Stomach smooth muscle (tissue), 2 donors: Measurements from ENCODE around the gene RABAC1.

Experiments
- H3K27ac ChIP-seq: one replicate; pipeline ENCODE4 v1.7.0; 2013; ENCODE audit warnings: mild to moderate bottlenecking, low read length, inconsistent platforms
- H3K27me3 ChIP-seq, 2 donors: one replicate each; pipeline ENCODE4 v1.7.0; 2013; ENCODE audit warnings: low read length in 2 of 2; ENCODE audit not compliant: insufficient read depth in 2 of 2, control insufficient read depth in 1 of 2
- H3K36me3 ChIP-seq, 2 donors: one replicate each; pipeline ENCODE4 v1.7.0; 2013; ENCODE audit warnings: low read length in 2 of 2; ENCODE audit not compliant: control insufficient read depth in 2 of 2, insufficient read depth in 2 of 2
- H3K4me1 ChIP-seq: one replicate; pipeline ENCODE4 v1.7.0; 2013; ENCODE audit warnings: low read length; ENCODE audit not compliant: control insufficient read depth, insufficient read depth
- H3K4me3 ChIP-seq, 2 donors: one replicate each; pipeline ENCODE4 v1.7.0; 2013; ENCODE audit warnings: low read length in 2 of 2
- H3K9ac ChIP-seq, 2 donors: one replicate each; pipeline ENCODE4 v1.7.0; 2013; ENCODE audit warnings: low read length in 2 of 2, mild to moderate bottlenecking in 1 of 2
- H3K9me3 ChIP-seq, 2 donors: one replicate each; pipeline ENCODE4 v1.7.0; 2013; ENCODE audit warnings: low read length in 2 of 2; ENCODE audit not compliant: control insufficient read depth in 2 of 2
- donor health status: healthy.
- donor health status: Pancreatic carcinoma.

The RABAC1 gene

DNA sequence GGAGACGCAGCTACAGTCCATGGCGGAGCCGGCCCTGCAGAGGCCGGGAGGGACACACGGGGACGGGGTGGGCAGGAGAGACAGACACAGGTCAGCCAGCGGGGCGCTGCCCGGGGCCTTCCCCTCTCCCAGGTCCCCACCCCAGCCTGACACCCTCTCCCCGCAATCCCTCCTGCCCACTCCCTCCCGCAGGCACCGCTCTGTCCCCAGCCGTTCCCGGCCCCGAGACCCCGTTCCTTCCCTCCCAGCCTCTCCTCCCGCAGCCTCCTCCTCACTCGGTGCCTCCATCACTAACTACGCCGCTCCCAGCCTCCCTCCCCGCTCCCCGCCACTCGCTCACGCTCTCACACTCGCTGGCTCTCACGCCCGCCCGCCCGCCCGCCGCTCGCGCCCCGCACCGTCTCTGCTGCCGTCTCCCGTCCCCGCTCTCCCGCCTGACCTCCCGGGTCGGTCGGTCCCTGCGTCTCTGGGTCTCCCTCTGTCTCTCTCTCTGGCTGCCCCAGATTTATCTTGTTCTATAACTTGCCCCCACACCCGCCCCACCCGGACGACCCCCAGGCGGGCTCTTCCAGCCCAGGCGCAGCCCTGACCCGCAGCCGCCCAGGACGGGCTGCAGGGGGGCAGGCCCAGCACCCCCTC, 46.1 kb downstream of the RABAC1 start:
- Histone ChIP-seq H3K9me3 (no peaks in the 10 kb centered on the region), H3K27me3 (peaks cover 58% of the 10 kb centered on the region in 2 donors), H3K36me3 (no peaks in the 10 kb centered on the region), H3K4me1 (peaks cover 5% of the 10 kb centered on the region), H3K27ac (no peak overlapping the region), H3K4me3 (no peak overlapping the region), H3K9ac (no peak overlapping the region)

DNA sequence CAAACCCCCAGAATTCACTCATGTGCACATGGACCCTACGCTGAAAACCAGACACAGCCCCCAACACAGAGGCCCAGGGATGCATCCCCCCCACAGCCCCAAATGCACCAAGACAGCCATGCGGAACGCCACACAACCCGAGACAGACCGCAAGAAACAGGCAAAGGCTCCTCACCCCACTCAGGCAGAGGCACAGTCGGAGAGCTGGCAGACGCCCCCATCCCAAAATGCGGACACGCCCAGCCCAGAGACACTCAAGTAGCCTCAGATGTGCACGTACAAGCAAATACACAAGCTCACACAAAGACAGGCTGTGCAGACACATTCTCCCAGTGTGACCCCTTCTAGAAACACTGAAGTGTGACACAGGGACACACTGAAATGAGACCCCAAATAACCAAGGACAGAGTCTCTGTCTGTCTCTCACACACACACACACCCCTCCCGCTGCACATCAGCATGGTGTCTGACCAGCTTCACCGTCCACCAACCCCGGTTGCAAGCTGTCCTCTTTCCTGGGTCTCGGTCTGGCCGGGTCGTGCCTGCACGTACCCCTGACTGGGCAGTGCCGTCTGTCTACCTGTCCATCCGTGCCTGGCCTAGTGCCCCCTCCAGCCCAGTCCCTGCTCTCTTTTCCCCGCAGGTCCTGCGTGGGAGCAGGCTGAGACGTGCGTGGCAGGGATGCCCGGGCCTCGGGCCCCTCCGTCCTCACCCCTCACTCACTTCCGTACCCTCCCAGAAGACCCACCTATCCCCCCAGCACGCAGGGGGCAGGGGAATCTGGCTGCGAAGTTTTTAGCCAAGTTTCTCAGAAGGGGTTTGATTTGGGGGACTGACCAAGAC, 47.0 kb downstream of the RABAC1 start:
- H3K27ac ChIP-seq = no peak overlapping the region
- H3K4me3 ChIP-seq = no peak overlapping the region
- H3K27me3 ChIP-seq = peaks cover 49 to 52% of the 10 kb centered on the region in 2 donors
- H3K9ac ChIP-seq = no peak overlapping the region
- peaks cover 5% of the 10 kb centered on the region for H3K4me1 ChIP-seq
- no peaks in the 10 kb centered on the region for H3K36me3 ChIP-seq
- no peaks in the 10 kb centered on the region for H3K9me3 ChIP-seq

DNA sequence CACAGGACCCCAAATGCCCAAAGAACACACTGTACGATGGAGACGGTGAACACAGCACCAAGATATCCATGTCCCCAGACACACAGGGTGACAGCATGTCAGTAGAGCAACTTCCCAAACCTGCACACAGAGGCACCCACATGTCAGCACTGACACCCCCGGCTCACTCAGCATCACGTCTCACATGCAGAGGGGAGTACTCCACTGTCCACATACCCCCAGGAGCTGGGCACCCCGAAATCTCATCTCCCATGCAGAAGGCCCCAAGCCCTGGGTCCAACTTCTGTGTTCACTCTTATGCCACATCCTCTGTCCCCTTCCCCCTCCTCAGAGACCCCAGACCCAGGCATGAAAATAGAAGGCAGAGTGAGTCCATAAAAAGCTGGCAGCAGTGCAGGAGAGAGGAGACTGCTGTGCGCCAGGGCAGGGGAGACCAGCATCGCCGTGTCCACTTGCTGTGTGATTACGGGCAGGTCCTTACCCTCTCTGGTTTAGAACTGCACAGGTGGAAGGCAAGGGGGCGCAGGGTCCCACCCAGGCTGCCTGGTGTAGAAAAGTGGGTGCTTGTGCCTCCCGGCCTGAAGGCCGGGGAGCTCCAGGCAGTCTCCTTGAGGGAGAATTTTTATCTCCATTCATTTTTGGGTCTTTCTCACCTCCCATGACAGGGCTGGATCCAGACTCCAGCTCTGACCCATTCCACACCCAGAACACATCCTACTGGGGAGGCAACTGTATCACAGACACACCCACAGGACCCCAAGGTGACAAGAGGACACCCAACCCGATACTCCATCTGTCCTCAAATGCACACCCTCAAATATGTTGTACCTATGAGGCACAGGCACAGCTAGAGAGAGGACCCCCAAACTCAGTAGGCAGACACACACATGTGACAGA, 47.9 kb downstream of the RABAC1 start:
- no peak overlapping the region for H3K9ac ChIP-seq
- no peak overlapping the region for H3K4me3 ChIP-seq
- H3K27ac ChIP-seq = no peak overlapping the region
- peaks cover 41 to 44% of the 10 kb centered on the region in 2 donors for H3K27me3 ChIP-seq
- H3K9me3 ChIP-seq = no peaks in the 10 kb centered on the region
- no peaks in the 10 kb centered on the region for H3K36me3 ChIP-seq
- peaks cover 5% of the 10 kb centered on the region for H3K4me1 ChIP-seq

DNA sequence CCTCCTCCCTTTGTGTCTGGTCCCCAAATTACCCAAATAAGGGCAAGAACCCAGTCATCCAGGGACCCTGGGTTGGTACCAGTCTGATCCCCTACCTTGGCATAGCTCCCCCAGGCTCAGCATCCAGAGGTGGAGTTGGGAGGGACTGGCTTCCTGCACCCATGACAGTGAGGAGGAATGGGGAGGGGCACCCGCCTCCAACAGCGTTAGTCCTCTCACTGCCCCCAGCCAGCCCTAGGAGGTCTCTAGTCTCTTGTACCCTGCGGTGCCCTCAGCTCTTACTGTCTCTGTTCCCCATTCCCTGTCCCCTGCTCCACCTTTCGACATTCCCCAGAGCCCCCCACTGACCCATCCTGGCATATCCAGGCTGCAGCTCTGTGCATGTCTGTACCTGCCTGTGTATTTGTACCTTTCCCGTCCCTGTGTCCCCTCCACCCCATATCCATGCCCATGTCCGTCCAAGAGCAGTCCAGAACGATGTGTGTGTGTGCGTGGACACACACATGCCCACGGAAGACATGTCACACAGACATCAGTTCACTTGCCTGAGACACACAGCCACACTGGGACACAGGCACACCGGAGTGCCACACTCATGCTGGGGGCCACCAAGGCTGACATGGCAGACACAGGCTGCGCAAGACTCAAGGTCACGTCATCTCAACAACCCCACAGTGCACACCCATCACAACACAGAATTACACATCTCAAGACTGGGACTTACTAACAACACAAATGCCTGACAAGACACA, 48.7 kb downstream of the RABAC1 start:
- Histone ChIP-seq H3K36me3 (peaks cover 1 to 3% of the 10 kb centered on the region in 2 donors), H3K9ac (no peak overlapping the region), H3K27me3 (peaks cover 33 to 37% of the 10 kb centered on the region in 2 donors), H3K4me1 (peaks cover 4% of the 10 kb centered on the region), H3K9me3 (no peaks in the 10 kb centered on the region), H3K27ac (no peak overlapping the region), H3K4me3 (no peak overlapping the region)

DNA sequence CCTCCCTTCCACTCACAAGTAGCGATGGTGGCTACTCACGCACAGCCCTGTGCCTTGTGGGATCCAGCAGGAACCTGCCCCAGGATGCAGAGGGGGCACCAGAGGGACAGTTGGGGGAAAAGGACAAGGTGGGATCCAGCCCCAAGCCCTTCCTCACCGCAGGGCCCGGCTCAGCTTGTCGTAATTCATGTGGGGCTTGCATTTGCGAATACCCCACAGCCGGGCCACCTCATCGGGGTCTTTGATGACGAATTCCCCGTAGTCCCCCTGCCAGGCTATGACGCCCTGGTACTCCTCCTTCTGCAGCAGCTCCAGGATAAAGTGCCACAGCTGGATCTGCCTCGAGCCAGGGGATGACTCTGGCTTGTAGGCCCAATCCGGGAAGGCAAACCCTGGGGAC, 49.4 kb downstream of the RABAC1 start:
- Histone ChIP-seq H3K4me3 (no peak overlapping the region), H3K27ac (no peak overlapping the region), H3K27me3 (peaks cover 28 to 34% of the 10 kb centered on the region in 2 donors), H3K36me3 (peaks cover 5 to 8% of the 10 kb centered on the region in 2 donors), H3K4me1 (no peaks in the 10 kb centered on the region), H3K9me3 (no peaks in the 10 kb centered on the region), H3K9ac (no peak overlapping the region)

DNA sequence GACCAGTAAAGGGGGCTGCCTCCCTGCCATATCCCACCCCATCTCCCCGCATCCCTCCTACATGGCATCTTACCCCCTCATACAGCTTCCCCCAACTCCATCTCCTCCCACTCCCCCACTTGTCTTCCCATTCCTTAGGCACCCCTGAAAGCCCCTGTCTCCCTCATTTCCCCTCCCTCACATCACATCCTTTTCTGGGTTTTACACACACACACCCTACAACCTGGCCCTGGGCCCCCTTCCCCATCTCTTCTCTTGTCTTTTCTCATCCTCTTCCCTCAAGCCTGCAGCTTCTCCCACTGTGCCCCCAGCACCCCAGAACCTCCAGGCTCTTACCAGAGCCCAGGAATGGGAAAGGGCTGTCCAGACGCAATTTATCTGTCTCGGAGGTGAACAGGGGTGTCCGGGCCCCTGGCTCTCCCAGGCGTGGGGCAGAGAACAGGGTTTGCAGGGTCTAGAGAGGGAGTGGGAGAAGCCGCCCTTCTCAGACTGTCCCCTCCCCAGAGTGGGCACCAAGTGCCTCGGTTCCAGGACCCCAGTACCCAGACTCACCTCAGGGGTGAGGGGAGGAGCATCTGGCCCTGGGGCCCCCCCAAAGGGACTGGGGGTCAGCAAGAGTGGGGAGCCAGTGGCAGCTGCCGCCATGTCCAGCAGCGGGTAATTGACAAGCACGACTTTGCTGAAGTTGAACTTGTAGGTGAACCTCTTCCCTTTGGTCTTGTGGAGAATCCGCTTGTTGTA, 50.2 kb downstream of the RABAC1 start:
- Histone ChIP-seq H3K27me3 (peaks cover 22 to 29% of the 10 kb centered on the region in 2 donors), H3K4me1 (no peaks in the 10 kb centered on the region), H3K9ac (no peak overlapping the region), H3K9me3 (no peaks in the 10 kb centered on the region), H3K27ac (no peak overlapping the region), H3K36me3 (peaks cover 11 to 16% of the 10 kb centered on the region in 2 donors), H3K4me3 (no peak overlapping the region)

DNA sequence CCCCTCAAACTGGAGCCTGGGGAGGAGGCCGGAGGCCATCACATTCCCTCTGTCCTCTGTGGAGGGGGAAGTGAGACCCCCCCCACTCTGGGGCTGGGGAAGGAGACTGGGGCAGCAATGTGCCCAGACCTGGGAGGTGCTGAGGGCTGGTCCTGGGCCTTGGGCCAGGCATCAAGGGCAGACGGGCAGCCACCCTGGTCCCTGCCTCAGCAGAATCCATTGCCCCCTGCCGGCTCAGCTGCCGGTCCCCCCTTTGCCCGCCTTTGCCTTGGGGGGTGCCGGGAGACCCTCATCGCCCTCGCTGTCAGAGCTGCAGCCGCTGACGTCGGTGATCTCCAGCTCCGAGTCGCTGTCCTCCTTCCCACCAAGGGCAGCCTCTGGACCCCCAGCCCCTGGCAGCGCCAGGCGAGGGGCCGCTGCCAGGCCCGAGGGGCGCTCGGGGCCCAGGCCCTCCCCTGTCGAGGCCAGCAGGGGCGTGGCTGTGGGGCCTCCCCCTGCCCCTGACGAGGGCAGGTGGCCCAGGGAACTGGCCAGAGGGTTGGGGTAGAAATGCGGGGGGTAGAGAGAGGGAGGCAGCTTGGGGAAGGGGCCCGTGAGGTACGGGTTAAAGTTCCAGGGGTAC, 51.0 kb downstream of the RABAC1 start:
- no peaks in the 10 kb centered on the region for H3K9me3 ChIP-seq
- H3K9ac ChIP-seq = no peak overlapping the region
- no peaks in the 10 kb centered on the region for H3K4me1 ChIP-seq
- H3K27ac ChIP-seq = no peak overlapping the region
- H3K4me3 ChIP-seq = no peak overlapping the region
- H3K36me3 ChIP-seq = peaks cover 16 to 24% of the 10 kb centered on the region in 2 donors
- peaks cover 15 to 23% of the 10 kb centered on the region in 2 donors for H3K27me3 ChIP-seq

DNA sequence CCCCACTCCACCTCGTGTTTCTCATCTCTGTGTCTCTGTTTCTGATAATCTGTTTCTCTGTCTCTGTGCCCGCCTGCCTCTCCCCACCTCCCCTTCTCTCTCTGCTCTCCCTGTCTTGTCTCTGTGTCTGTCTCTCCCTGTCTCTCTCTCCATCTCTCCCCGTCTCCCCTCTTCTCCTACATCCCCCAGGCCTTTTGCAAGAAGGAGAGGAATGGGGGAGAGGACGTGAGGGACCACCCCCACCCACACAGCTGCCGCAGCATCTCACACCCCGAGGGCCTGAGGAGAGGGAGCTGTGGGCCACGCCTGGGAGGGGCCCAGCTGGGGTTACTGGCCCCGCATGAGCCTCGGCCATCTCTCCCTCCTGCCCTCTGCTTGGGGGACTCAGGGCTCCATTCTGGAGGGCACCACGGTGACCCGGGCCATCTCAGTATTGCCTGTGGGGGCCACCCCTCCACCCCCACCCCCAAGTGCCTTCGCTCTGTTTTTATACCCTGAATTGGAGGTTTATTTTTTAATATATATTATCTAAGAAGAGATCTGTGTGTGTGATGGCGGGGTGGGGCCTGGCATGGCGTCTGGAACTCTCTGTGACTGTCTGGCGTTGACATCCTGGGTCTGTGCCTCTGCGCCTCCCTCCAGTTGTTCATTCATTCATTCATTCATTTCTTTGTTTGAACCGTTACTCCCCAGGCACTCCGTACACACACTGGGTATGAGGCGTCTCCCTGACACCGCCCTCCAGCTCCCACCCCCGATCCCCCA, 52.0 kb downstream of the RABAC1 start:
- peaks cover 25 to 33% of the 10 kb centered on the region in 2 donors for H3K36me3 ChIP-seq
- H3K9me3 ChIP-seq = no peaks in the 10 kb centered on the region
- no peak overlapping the region for H3K27ac ChIP-seq
- no peak overlapping the region for H3K4me3 ChIP-seq
- H3K4me1 ChIP-seq = no peaks in the 10 kb centered on the region
- no peak overlapping the region for H3K9ac ChIP-seq
- peaks cover 11 to 19% of the 10 kb centered on the region in 2 donors for H3K27me3 ChIP-seq
